Stimulated activated CD8-positive, alpha-beta memory T cell treated with anti-CD3 and anti-CD28 coated beads, Interleukin-15, amount 100 ng/mL, for 24 hours (primary cell): ENCODE data around the gene TRIP13.
A peak's percentile ranks its signal among the peaks of the same experiment; 100 is the strongest.
"Not testable (repeated sequence)": the region's sequence is repeated elsewhere in the genome, so short reads cannot be mapped to it uniquely, and the experiment has no call there.

ENCODE experiments used
- DNase-seq: peaks from one replicate; pipeline ENCODE4 v3.0.0-alpha.2; 2020; ENCODE audit warnings: low read depth

The TRIP13 gene

DNA sequence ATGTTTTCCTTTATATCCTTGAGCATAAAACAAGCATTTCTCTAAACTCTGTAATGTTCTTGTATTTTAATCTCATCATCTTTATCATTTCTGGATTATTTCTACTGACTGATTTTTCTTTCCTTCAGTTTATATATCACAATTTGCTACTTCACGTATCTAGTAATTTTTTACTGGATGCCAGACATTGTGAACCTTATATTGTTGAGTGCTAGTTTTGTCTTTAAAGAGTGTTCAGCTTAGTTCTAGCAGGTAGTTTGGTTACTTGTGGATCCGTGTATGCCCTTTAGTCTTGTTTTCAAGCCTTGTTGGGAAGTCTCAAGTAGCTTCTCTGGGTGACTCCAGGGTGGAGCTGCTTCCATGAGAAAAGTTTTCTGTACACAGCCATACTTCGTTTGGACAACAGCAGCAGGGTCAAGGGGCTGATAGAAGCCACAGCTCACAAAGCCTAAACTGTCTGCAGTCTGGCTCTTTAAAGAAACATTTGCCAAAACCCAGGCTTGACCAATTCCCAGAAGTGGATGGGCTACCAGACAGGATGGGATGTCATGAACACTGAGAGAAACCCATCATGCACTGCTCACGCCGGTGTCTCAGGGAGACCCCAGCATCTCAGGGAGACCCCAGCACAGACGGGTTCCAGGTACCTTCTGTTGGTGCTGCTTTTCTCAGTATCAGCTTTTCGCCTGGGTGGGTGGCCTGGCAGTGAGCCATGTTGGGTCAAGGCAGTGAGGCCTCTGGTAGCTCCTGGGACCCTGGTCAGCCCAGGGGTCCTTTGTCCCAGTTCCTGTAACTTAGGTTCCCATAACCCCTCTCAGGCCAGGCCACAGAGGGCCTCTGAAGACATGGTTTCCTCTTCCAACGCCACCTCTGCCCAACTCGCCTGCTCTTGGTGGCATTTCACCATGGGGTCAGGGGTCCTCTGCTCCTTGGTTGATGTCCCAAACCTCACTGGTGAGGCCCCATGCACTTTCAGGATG, 29.1 kb downstream of the TRIP13 start:
- no peak for DNase-seq

GRCh38 chr5:922436-923280, 30.0 kb downstream of the TRIP13 start:
- no peak for DNase-seq

- peak; percentile 39 for DNase-seq
These were observed 30.7 kb downstream of the TRIP13 start for GRCh38 chr5:923281-923873.

- no peak for DNase-seq
These were observed 33.9 kb downstream of the TRIP13 start for GRCh38 chr5:926417-927171.

DNA sequence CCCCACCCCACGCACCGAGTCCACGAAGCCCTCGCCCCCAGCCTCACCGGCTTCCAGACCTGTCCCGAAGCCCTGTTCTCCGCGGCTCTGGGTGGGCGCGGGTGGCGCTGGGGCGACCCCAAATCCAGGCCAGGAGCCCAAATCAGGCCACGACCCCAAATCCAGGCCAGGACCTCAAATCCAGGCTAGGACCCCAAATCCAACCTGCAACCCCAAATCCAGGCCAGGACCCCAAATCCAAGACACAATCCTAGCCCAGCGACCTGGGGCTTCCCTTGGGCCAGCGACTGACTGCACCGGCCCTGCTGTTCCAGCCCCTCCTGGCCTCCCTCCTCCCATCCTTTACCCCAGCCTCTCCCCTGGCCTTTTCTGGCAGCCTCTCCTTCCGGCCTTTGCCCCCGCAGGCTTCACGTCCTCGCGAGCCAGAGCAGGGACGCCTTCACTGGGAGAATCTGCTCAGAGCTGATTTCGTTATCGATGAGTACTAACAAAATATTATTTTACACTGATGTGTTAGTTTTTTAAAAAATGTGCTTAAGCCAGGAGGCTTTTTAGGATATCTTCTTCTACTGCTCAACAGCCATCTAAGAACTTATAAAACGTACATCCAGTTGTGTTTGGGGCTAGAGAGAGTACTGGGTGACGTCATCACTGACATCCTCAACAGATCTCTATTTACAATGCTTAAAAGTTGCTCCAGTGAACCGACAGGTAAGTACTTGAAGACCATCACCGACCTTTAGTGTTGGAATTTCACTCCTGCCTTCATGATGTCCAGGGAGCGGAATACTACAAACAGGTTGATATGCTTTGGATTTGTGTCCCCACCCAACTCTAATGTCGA, 34.7 kb downstream of the TRIP13 start:
- no peak for DNase-seq

DNA sequence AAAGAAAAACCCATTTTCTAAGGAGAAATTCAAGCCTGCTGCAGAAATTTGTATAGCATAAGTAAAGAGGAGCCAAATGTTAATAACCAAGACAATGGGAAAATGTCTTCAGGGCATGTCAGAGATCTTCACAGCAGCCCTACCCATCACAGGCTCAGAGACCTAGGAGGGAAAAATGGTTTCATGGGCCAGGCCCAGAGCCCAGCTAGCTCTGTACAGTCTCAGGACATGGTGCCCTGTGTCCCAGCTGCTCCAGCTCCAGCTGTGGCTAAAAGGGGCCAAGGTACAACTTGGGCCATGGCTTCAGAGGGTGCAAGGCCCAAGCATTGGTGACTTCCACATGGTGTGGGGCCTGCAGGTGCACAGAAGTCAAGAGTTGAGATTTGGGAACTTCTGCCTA, 36.5 kb downstream of the TRIP13 start:
- DNase-seq = not testable (repeated sequence)

- DNase-seq = no peak
These were observed 36.9 kb downstream of the TRIP13 start for GRCh38 chr5:929596-929995.

- no peak for DNase-seq
These were observed 38.2 kb downstream of the TRIP13 start for GRCh38 chr5:930866-931265.

- DNase-seq = no peak
These were observed 39.0 kb downstream of the TRIP13 start for GRCh38 chr5:931570-932145.

- no peak for DNase-seq
These were observed 39.5 kb downstream of the TRIP13 start for GRCh38 chr5:932151-932627.

DNA sequence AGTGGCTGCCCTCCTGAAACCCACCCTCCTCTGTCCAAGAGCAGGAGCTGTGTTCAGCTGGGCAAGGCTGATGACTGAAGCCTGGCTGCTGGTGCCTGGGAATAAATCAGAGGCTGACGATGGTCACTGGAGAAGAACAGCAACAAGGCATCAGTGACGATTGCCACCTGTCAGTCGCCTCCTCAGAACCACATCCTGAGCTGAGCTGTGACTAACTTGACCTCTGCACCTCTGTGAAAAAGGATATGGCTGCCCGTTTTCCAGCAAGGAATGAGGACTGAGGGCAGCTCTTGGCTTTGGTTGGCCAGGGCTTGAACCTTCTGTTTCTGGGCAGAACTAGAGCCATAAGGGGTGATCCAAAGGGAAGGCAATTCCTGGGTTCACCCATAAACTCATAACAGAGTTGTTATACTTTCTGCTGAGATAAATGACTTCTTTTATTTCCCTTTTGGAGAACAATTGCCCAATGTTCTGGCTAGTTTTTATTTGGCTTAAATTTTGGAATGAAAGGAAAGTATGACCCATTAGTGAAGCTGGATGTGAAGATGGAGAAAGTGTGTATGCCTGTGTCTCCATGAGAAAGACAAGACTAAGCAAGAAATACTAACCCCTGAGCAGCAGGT, 40.1 kb downstream of the TRIP13 start:
- DNase-seq = no peak

GRCh38 chr5:933251-933861, 40.7 kb downstream of the TRIP13 start:
- DNase-seq = no peak

DNA sequence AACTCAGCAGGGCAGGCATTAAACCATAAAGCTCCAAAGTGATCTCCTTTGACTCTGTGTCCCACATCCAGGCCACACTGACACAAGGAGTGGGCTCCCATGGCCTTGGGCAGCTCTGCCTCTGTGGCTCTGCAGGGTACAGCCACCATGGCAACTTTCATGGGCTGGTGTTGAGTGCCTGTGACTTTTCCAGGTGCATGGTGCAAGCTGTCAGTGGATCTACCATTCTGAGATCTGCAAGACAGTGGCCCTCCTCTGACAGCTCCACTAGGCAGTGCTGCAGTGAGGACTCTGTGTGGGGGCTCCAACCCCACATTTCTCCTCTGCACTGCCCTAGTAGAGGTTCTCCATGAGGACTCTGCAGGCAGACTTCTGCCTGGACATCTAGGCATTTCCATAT, 41.3 kb downstream of the TRIP13 start:
- DNase-seq = not testable (repeated sequence)

GRCh38 chr5:934381-934967, 41.8 kb downstream of the TRIP13 start:
- DNase-seq = not testable (repeated sequence)

GRCh38 chr5:935510-936084, 42.9 kb downstream of the TRIP13 start:
- DNase-seq = no peak

GRCh38 chr5:936149-937144, 43.8 kb downstream of the TRIP13 start:
- no peak for DNase-seq
